ENCODE results near the gene RIMBP3B.
"Not testable (repeated sequence)": the region's sequence is repeated elsewhere in the genome, so short reads cannot be mapped to it uniquely, and the experiment has no call there.

DNA sequence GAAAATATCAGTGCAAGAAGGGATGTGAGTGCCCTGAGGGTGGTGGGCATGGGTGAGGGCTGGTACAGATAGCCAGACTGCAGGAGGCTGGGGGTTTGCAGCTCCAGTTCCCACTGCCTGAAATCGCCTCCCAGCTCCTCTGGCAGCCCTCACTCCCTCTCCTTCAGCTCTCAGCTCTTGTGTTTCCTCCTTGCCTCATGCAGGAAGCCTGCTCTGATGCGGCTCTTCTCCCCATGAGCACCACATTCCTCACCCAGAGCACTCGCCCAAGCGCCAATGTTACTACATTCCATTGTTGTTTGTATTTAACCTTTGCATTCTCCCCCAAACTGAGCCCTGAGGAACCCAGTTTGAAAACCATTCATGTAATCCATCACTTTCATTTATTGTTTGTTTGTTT is 7.7 kb upstream of the RIMBP3B start:
- TF ChIP-seq, protein P1, sequence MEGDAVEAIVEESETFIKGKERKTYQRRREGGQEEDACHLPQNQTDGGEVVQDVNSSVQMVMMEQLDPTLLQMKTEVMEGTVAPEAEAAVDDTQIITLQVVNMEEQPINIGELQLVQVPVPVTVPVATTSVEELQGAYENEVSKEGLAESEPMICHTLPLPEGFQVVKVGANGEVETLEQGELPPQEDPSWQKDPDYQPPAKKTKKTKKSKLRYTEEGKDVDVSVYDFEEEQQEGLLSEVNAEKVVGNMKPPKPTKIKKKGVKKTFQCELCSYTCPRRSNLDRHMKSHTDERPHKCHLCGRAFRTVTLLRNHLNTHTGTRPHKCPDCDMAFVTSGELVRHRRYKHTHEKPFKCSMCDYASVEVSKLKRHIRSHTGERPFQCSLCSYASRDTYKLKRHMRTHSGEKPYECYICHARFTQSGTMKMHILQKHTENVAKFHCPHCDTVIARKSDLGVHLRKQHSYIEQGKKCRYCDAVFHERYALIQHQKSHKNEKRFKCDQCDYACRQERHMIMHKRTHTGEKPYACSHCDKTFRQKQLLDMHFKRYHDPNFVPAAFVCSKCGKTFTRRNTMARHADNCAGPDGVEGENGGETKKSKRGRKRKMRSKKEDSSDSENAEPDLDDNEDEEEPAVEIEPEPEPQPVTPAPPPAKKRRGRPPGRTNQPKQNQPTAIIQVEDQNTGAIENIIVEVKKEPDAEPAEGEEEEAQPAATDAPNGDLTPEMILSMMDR (conservative IDR thresholded peaks at IDR 0.05; ENCODE audit: low read length) = not testable (repeated sequence)
- TF ChIP-seq EZH2phosphoT487 (IDR thresholded peaks at IDR 0.05; ENCODE audit: borderline replicate concordance) = not testable (repeated sequence)
